HG03520 (cell line): ENCODE data around the gene TXNRD3.

Source experiments
- ATAC-seq: cut with Tn5 transposase; IDR thresholded peaks from one replicate; pipeline ENCODE4 v1.9.1; 2021; ENCODE audit warnings: mild to moderate bottlenecking, moderate library complexity; ENCODE audit not compliant: unreplicated experiment

The TXNRD3 gene

GRCh38 chr3:126672340-126672739 lies 17.4 kb upstream of the TXNRD3 start:
- ATAC-seq, result no peak

- ATAC-seq, result no peak
Observed at GRCh38 chr3:126671521-126671920, 16.6 kb upstream of the TXNRD3 start.

- no peak for ATAC-seq
Observed at GRCh38 chr3:126668450-126669401, 13.8 kb upstream of the TXNRD3 start.

- ATAC-seq, result no peak
Observed at GRCh38 chr3:126667631-126668449, 12.9 kb upstream of the TXNRD3 start.

GRCh38 chr3:126666658-126667528 lies 12.0 kb upstream of the TXNRD3 start:
- no peak for ATAC-seq

GRCh38 chr3:126665959-126666657 lies 11.2 kb upstream of the TXNRD3 start:
- no peak for ATAC-seq

- no peak for ATAC-seq
Observed at GRCh38 chr3:126665221-126665936, 10.5 kb upstream of the TXNRD3 start.

GRCh38 chr3:126664591-126665214 lies 9.8 kb upstream of the TXNRD3 start:
- no peak for ATAC-seq

GRCh38 chr3:126663750-126664149 lies 8.8 kb upstream of the TXNRD3 start:
- no peak for ATAC-seq

GRCh38 chr3:126663257-126663656 lies 8.3 kb upstream of the TXNRD3 start:
- ATAC-seq, result no peak

GRCh38 chr3:126661532-126662364 lies 6.8 kb upstream of the TXNRD3 start:
- ATAC-seq, result no peak

- no peak for ATAC-seq
Observed at GRCh38 chr3:126659915-126660886, 5.3 kb upstream of the TXNRD3 start.

GRCh38 chr3:126658584-126658983 lies 3.7 kb upstream of the TXNRD3 start:
- ATAC-seq, result no peak

- no peak for ATAC-seq
Observed at GRCh38 chr3:126657901-126658300, 3.0 kb upstream of the TXNRD3 start.

GRCh38 chr3:126656371-126657134 lies 1.6 kb upstream of the TXNRD3 start:
- no peak for ATAC-seq

- no peak for ATAC-seq
Observed at GRCh38 chr3:126655887-126656286, 963 bp upstream of the TXNRD3 start.
